ENCODE results near the gene DFFB. TPM values are rescaled to one million over a fixed set of nuclear protein-coding genes. Genes with fewer than 3 reads are reported as not detected.
A peak's percentile ranks its signal among the peaks of the same experiment; 100 is the strongest.

The DFFB gene
- total RNA-seq, 1 experiment from 2014 or later, result 4.8 TPM

DNA sequence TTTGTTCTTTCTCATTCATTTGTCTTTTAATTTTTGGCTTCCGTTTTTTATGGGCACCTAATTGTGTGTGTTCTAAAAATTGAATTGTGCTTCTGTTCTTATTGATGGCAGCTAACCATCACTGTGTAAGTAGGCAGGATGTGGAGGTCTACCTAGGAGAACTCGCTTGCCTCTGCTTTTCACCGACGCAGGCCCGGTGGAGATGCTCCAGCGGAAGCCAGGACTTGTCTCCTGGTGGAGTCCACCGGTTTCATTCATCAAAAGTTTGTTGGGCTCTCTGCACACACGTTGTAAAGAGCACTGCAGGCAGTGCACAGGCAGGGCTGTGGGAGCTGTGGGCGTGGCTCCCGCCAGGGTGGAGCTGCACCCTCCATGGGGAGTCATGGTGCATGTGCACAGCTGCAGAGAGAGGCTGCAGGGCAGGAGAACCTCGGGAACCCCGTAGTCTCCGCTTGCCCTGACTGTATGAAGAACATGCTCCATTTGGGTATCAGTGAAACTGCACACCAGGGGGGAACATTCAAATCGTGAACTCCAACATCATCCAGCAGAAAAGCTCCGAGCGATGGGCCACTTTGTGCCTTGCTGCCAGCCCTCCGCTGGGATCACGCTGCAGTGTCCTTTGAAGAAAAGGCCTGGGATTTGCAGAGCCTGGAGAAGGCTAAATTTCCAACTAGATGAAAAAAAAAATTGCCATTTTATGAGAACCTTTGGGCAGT, 48.8 kb downstream of the DFFB start:
- Mint-ChIP-seq H3K9me3 (ENCODE audit: unreplicated experiment) (no peaks in the 10 kb centered on the region), H3K27ac (ENCODE audit: low read depth, unreplicated experiment) (peak overlapping the region; percentile 23), H3K27me3 (ENCODE audit: insufficient read depth, unreplicated experiment) (no peaks in the 10 kb centered on the region), H3K36me3 (ENCODE audit: insufficient read depth, unreplicated experiment) (peaks cover 5% of the 10 kb centered on the region), H3K4me3 (ENCODE audit: unreplicated experiment) (no peak overlapping the region), H3K4me1 (ENCODE audit: insufficient read depth, unreplicated experiment) (peaks cover 5% of the 10 kb centered on the region)
- intact Hi-C loops (cut with micrococcal nuclease), result no loop called here
- ChIA-PET POLR2A (no interaction called here), CTCF (interaction anchor here (0.6 kb wide), 1 partner anchor 950 kb away, joined by 3 read pairs; no protein-coding TSS in a partner anchor)
- no peak for TF ChIP-seq CTCF (IDR thresholded peaks at IDR 0.05; ENCODE audit: unreplicated experiment)
- DNase-seq (ENCODE audit: unreplicated experiment), result no peak
- no TSS peak for BruUV-seq (replicated peaks)

- CTCF ChIA-PET, result interaction anchor here (0.6 kb wide), 1 partner anchor 1760 kb away, joined by 4 read pairs; no protein-coding TSS in a partner anchor
- Mint-ChIP-seq H3K4me1 (ENCODE audit: insufficient read depth, unreplicated experiment) (peaks cover 5% of the 10 kb centered on the region), H3K9me3 (ENCODE audit: unreplicated experiment) (no peaks in the 10 kb centered on the region), H3K4me3 (ENCODE audit: unreplicated experiment) (no peak overlapping the region), H3K27me3 (ENCODE audit: insufficient read depth, unreplicated experiment) (no peaks in the 10 kb centered on the region), H3K36me3 (ENCODE audit: insufficient read depth, unreplicated experiment) (peaks cover 5% of the 10 kb centered on the region), H3K27ac (ENCODE audit: low read depth, unreplicated experiment) (no peak overlapping the region)
- no peak for DNase-seq (ENCODE audit: unreplicated experiment)
- no TSS peak for BruUV-seq (replicated peaks)
- POLR2A ChIA-PET, result no interaction called here
- intact Hi-C loops (cut with micrococcal nuclease), result no loop called here
- TF ChIP-seq CTCF (IDR thresholded peaks at IDR 0.05; ENCODE audit: unreplicated experiment), result no peak
These were observed 49.4 kb downstream of the DFFB start for GRCh38 chr1:3906672-3907020.

- TF ChIP-seq CTCF (IDR thresholded peaks at IDR 0.05; ENCODE audit: unreplicated experiment), result no peak
- BruUV-seq (replicated peaks), result no TSS peak
- peaks cover 5% of the 10 kb centered on the region for H3K36me3 Mint-ChIP-seq (ENCODE audit: insufficient read depth, unreplicated experiment)
- ChIA-PET CTCF (interaction anchor here (0.6 kb wide), 1 partner anchor 1760 kb away, joined by 4 read pairs; no protein-coding TSS in a partner anchor), POLR2A (no interaction called here)
- no peaks in the 10 kb centered on the region for H3K9me3 Mint-ChIP-seq (ENCODE audit: unreplicated experiment)
- H3K27me3 Mint-ChIP-seq (ENCODE audit: insufficient read depth, unreplicated experiment), result no peaks in the 10 kb centered on the region
- peaks cover 5% of the 10 kb centered on the region for H3K4me1 Mint-ChIP-seq (ENCODE audit: insufficient read depth, unreplicated experiment)
- intact Hi-C loops (cut with micrococcal nuclease), result no loop called here
- no peak overlapping the region for H3K27ac Mint-ChIP-seq (ENCODE audit: low read depth, unreplicated experiment)
- peak; percentile 35 for DNase-seq (ENCODE audit: unreplicated experiment)
- H3K4me3 Mint-ChIP-seq (ENCODE audit: unreplicated experiment), result no peak overlapping the region
These were observed 49.8 kb downstream of the DFFB start for GRCh38 chr1:3907031-3907534.

DNA sequence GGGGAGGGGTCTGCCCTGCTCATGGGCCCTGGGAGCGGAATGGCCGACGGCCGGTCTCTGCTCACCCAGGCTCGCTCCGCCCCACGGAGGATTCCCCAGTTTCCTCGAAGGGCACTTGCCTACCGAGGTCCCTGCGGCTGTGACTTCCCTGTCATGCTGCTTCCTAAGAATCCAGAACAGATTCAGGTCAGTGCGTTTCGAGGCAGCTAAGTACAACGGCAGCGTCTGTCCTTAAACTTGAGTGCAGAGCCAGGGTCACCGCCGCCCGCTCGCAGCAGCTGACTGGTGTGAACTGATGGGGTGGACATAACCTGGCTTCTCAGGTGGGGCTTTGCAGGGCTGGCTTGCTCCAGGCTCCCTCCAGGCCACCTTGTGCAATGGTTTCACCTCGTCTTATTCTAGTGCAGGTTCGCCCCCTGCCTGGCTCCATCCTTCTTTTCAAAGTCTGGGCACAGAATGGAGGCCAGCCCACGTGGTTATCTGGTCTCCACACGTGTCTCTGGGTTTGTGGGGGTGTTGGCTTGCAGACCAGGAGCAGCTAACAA, 50.4 kb downstream of the DFFB start:
- ChIA-PET POLR2A (no interaction called here), CTCF (interaction anchor here (1.3 kb wide), 1 partner anchor 1603 kb away, joined by 3 read pairs; no protein-coding TSS in a partner anchor)
- H3K4me3 Mint-ChIP-seq (ENCODE audit: unreplicated experiment), result no peak overlapping the region
- no peak for DNase-seq (ENCODE audit: unreplicated experiment)
- no peak overlapping the region for H3K27ac Mint-ChIP-seq (ENCODE audit: low read depth, unreplicated experiment)
- peaks cover 5% of the 10 kb centered on the region for H3K4me1 Mint-ChIP-seq (ENCODE audit: insufficient read depth, unreplicated experiment)
- no TSS peak for BruUV-seq (replicated peaks)
- intact Hi-C loops (cut with micrococcal nuclease), result no loop called here
- H3K9me3 Mint-ChIP-seq (ENCODE audit: unreplicated experiment), result no peaks in the 10 kb centered on the region
- peaks cover 5% of the 10 kb centered on the region for H3K36me3 Mint-ChIP-seq (ENCODE audit: insufficient read depth, unreplicated experiment)
- no peak for TF ChIP-seq CTCF (IDR thresholded peaks at IDR 0.05; ENCODE audit: unreplicated experiment)
- no peaks in the 10 kb centered on the region for H3K27me3 Mint-ChIP-seq (ENCODE audit: insufficient read depth, unreplicated experiment)

Measured in MCF 10A (cell line).